Stimulated activated CD8-positive, alpha-beta memory T cell treated with anti-CD3 and anti-CD28 coated beads, Interleukin-12 subunit alpha, Interleukin-12 subunit beta, amount 100 ng/mL, for 4 hours (primary cell): ENCODE results near the gene SPI1.
A peak's percentile ranks its signal among the peaks of the same experiment; 100 is the strongest.

ENCODE experiments used
- DNase-seq: peaks from one replicate; pipeline ENCODE4 v3.0.0-alpha.2; 2020; ENCODE audit warnings: low read depth

SPI1 gene

GRCh38 chr11:47378010-47378835, at the start of gene SPI1:
Gene SPI1, minus strand, starts transcription at chr11:47378547. Its CDS starts 194 bp downstream, at chr11:47378353.
- no peak for DNase-seq

DNA sequence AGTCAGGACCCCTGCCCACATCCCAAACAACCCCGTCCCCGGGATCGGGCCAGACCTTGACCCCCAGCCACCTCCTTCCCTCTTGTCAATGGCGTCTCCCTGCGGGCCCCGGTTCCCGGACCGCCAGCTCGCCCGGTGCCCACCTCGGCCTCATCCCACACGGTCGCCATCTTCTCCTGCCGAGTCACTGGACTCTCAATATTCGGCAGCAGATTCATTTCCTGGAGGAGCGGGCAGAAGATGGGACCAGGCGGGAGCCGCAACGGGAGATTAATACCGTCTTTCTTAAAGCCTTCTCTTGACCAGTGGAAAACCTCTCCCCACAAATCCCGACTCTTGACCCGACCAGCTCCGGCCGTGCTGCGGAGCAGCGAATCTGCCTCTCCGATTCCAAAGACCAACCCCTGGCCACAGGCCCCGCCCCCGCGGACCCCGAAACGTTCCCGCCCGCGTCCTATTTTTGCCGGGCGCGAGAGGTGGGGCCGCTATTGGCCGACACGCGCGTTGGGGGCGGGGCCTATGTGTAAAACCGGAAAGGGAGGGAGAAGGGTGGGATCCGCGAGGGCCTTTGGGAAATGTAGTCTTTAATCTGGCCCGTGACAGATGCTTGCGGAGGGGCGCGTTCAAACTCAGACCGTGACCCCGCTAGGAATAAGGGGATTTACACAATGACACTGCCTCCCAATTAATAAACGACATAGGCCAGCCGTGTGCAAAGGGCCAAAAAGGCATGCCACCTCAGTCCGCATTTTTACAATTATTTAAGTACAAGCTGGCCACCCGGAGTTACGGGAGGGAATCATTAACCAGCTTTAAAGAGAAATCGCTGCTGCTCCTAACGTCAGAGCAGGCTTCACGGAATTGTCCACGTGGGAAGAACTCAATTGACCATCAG, 48.0 kb upstream of the SPI1 start, which contains the start of gene PSMC3:
TSS of gene PSMC3 (minus strand) at position 378 of the 895 bp plus-strand sequence. CDS start at position 218, 160 bp downstream.
- DNase-seq = peak; percentile 98

GRCh38 chr11:47425611-47426010, 47.3 kb upstream of the SPI1 start:
- no peak for DNase-seq

GRCh38 chr11:47418454-47419259, 40.3 kb upstream of the SPI1 start:
- DNase-seq = no peak

DNA sequence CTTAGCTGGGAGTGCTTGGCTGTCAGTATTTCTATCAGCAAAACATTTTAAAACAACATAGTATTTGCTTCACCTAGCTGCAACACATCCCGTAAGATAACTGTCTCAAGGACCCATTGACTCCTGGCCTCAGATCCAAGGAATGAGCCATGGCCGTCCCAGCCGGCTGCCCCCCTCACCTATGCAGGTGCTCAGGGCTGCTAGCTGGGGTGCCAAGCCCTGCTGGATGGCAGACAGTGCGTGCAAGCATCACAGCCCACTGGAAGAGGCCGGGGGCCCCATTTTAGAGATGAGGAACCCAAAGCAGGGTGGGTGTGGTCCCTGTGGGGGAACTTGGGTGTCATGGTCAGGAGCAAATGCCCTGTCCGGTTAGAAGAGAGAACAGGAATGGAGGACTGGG, 39.4 kb upstream of the SPI1 start:
- no peak for DNase-seq

DNA sequence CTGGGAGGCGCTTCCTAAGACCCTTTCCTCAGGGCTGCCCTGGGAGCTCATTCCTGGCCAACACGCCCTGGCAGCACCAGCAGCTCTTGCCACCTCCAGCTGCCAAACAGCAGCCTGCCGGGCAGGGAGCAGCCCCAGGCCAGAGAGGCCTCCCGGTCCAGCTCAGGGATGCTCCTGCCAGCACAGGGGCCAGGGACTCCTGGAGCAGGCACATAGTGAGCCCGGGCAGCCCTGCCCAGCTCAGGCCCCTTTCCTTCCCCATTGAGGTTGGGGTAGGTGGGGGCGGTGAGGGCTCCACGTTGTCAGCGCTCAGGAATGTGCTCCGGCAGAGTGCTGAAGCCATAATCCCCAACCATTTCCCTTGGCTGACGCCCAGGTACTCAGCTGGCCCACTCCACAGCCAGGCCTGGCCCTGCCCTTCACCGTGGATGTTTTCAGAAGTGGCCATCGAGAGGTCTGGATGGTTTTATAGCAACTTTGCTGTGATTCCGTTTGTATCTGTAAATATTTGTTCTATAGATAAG, 37.7 kb upstream of the SPI1 start:
- no peak for DNase-seq

DNA sequence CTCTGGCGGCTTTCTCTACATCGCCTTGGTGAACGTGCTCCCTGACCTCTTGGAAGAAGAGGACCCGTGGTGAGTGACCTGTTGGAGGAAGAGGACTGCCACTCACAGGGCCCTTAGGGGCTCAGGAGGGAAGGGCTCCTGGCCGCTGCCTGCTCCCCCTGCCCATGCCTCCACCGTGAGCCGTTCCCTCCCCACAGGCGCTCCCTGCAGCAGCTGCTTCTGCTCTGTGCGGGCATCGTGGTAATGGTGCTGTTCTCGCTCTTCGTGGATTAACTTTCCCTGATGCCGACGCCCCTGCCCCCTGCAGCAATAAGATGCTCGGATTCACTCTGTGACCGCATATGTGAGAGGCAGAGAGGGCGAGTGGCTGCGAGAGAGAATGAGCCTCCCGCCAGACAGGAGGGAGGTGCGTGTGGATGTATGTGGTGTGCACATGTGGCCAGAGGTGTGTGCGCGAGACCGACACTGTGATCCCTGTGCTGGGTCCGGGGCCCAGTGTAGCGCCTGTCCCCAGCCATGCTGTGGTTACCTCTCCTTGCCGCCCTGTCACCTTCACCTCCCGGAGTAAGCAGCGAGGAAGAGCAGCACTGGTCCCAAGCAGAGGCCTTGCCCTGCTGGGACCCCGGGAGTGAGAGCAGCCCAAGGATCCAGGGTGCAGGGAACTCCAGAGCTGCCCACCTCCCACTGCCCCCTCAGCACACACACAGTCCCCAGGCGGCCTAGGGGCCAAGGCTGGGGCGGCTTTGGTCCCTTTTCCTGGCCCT, 36.9 kb upstream of the SPI1 start:
- no peak for DNase-seq

DNA sequence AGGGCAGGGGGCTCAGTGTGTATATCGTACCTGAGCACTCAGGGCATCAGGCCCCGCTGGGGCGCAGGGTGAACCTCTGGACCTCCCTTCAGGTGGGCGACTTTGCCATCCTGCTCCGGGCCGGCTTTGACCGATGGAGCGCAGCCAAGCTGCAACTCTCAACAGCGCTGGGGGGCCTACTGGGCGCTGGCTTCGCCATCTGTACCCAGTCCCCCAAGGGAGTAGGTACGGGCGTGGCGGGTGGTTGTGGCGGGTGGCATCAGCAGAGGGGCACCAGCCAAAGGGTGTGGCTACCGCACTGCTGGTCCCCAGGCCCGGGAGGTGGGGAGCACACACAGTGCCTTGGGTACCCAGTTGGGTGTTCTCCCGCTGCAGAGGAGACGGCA, 36.3 kb upstream of the SPI1 start:
- DNase-seq = no peak

- no peak for DNase-seq
These were observed 35.7 kb upstream of the SPI1 start for GRCh38 chr11:47413908-47414684.

DNA sequence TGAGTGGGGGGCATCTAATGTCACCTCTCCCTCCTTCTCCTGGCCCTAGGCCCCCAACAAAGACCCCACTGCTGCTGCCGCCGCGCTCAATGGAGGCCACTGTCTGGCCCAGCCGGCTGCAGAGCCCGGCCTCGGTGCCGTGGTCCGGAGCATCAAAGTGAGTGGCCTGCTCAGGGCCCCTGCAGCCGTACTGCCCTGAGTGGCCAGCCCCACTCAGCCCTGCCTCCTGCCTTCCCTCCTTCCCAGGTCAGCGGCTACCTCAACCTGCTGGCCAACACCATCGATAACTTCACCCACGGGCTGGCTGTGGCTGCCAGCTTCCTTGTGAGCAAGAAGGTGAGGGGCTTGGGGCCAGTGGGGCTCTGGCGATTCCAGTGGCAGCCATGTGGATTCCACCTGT, 35.0 kb upstream of the SPI1 start:
- no peak for DNase-seq

DNA sequence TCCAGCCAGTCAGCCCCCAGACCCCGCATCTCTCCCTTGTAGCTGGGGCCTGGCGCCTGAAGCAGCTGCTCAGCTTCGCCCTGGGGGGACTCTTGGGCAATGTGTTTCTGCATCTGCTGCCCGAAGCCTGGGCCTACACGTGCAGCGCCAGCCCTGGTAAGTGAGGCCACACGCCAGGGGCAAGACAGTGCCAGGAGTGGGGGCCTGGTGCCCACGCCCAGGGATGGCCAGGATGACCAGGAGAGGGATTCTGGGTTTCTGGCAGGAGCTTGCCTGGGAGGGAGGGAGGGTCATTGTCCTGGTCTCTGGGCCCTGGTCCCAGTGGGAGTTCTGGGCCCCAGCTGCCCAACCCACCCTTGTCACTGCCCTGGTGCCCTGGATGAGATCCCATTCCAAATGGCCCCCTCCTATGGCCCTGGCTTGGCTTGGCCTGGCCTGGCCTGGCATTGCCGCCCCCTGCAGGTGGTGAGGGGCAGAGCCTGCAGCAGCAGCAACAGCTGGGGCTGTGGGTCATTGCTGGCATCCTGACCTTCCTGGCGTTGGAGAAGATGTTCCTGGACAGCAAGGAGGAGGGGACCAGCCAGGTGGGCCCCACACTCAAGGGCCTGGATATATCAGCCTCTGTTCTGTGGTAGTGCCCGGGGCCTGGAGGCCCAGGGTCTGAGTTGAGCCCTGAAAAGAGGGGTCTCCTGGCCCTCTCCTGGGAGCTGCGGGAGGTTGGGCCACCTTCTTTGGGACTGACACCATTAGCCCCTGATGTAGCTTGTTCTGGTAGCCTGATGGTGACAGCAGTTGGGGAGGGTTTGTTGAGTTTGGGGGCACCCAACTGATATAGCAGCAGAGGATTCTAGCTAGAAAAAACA, 33.8 kb upstream of the SPI1 start:
- DNase-seq = no peak

DNA sequence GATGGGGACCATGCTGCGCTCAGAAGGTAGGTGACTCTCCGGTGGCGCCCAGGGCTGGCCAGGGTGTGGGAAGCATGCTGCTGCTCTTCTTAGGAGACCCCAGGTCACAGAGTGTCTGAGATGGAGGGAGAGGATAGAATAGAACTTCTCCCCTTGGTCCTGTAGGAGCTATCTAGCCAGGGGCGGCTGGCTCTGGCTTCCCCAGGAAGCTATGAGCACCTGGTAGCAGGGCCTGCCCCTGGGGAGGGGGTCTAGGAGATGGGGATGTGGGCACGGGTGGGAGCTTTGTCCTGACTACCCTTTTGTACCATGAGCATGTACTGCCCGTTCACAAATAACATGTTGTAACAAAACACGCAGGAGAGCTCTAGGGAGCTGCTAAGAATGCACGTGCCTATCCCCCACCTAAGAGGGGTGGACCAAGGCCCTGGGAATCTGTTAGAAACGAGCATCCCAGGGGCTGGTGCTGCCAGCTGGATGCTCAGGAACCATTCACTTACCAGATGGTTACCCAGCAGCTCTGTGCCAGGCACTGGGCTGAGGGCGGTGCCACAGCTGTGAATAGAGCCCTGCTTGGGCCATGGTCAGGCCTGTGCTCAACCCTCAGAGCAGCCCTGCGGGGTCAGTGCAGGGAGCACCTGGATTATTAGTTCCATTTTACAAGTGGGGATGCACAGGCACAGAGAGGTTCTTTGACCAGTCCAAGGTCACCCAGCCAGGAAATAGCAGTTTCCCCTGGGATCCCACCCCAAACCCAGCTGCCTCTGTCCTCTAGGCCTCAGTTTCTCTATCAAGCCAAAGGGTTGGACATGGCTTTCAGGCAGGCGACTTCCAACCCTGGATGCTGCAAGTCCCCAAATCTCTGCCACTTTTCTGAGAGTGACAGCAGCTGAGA, 32.3 kb upstream of the SPI1 start:
- DNase-seq = no peak

DNA sequence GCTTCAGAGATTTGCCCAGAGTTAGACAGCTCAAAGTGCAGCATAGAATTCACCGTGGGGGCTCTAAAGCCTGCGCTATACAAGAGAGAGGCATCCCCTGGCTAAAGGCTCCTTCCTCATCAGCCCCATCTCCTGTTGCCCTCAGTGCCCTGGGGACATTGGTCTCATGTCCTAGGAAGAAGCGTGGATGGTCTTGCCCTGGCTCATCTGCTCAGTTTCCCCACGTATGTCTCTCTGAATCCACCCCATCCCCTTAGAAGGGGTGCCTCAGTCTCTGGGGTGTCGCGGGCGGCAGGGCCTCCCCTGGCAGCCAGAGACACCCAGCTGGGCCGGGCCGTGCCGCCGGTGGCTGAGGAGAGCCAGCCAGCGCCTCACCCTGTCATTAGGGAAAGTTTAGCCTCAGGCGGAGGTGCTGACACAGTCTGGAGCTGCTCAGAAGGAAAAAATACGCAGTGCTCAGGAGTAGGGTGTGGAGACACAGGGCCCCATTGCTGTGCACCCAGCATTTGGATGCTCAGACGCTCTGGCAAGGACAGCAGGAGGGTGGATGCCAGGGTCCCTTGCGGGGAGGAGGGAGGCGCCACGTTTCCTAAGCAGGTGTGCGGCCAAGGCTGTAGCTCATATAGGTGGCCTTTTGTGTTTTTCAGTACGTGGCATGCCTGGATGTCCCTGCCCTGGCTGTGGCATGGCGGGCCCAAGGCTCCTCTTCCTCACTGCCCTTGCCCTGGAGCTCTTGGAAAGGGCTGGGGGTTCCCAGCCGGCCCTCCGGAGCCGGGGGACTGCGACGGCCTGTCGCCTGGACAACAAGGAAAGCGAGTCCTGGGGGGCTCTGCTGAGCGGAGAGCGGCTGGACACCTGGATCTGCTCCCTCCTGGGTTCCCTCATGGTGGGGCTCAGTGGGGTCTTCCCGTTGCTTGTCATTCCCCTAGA, 31.4 kb upstream of the SPI1 start:
- no peak for DNase-seq

DNA sequence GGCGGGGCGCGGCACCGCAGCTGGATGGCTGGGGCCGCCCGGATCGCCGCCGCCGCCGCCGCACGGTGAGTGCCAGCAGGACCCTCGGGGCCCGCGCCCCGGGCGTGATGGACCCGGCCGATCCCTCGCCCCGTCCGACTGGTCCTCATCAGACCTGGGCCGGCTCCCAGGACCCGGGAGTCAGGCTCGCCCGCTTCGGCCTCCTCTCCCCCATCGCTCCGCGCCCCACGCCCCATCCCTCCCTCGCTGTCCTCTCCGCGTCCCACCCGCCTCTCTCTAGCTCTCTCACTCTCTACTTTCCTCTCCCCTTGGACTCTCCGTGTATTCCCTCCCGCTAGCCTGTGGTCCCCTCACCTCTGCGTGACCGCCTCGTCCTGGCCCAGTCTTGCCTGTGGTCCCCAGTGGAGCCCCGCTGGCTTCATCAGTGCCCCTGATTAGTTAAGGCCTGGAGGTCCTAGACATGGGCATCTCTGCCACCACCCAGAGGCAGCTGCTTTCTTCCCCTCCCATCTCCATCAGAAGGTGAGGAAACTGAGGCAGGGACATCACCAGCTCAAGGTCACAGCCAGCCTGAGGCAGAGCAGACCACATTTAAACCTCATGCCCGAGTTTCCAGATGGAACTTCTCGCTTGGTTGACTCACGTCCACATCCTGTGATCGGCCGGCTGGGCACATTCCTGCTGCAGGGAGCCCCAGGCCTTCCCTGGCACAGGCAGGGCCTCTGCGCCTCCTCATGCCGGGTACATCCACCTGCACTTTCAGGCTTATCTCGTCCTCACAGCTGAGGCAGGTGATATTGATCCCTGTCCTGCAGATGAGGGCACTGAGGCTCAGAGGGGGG, 30.5 kb upstream of the SPI1 start:
- no peak for DNase-seq

- peak; percentile 92 for DNase-seq
These were observed 29.6 kb upstream of the SPI1 start, which contains the start of gene SLC39A13 for GRCh38 chr11:47407746-47408590. Gene SLC39A13, plus strand, starts transcription at chr11:47408590. Its CDS starts 1,505 bp downstream, at chr11:47410095.
